Measurements from ENCODE around the gene TRIM71. TPM values are rescaled to one million over a fixed set of nuclear protein-coding genes. Genes with fewer than 3 reads are reported as not detected.

Gene TRIM71
- total RNA-seq, 1 experiment from 2014 or later, result 0.17 TPM

GRCh38 chr3:32934150-32934742 is 116.4 kb downstream of the TRIM71 start (continued):
- no peak for TF ChIP-seq REST (IDR thresholded peaks at IDR 0.05; ENCODE audit: low read depth)
- no peak for TF ChIP-seq SP1 (IDR thresholded peaks at IDR 0.05; ENCODE audit: low read depth)
- TF ChIP-seq ZNF274 (IDR thresholded peaks at IDR 0.05; ENCODE audit: low read depth, low read length), result no peak
- no peak for TF ChIP-seq MAX (IDR thresholded peaks at IDR 0.05)
- no peak for TF ChIP-seq ELF1 (IDR thresholded peaks at IDR 0.05; ENCODE audit: borderline replicate concordance, low read depth)

GRCh38 chr3:32937331-32937730 is 119.5 kb downstream of the TRIM71 start:
- H2AFZ ChIP-seq (ENCODE audit: low read depth, low read length, poor library complexity, severe bottlenecking), result no peak overlapping the region
- TF ChIP-seq CEBPB (IDR thresholded peaks at IDR 0.05; ENCODE audit: low read depth) (no peak), CTCF (IDR thresholded peaks at IDR 0.05 in 2 of 3, conservative IDR thresholded peaks at IDR 0.05 in 1 of 3; ENCODE audit: borderline replicate concordance in 1 of 3, insufficient read depth in 1 of 3, low read depth in 2 of 3, low read length in 2 of 3) (no peak), POLR2AphosphoS5 (IDR thresholded peaks at IDR 0.05; ENCODE audit: low read depth, low read length) (no peak), TCF7L2 (IDR thresholded peaks at IDR 0.05; ENCODE audit: borderline replicate concordance, extremely low read depth, insufficient read depth, insufficient read length) (no peak), ZBTB33 (IDR thresholded peaks at IDR 0.05; ENCODE audit: extremely low read depth, insufficient replicate concordance, low read length) (no peak), ELF1 (IDR thresholded peaks at IDR 0.05; ENCODE audit: borderline replicate concordance, low read depth) (no peak), CBX3 (IDR thresholded peaks at IDR 0.05; ENCODE audit: low read depth) (no peak), FOSL1 (IDR thresholded peaks at IDR 0.05; ENCODE audit: low read depth) (no peak), SRF (IDR thresholded peaks at IDR 0.05; ENCODE audit: low read depth) (no peak)

More at GRCh38 chr3:32937331-32937730, 119.5 kb downstream of the TRIM71 start:
- intact Hi-C loops (cut with micrococcal nuclease), result no loop called here
- POLR2A ChIA-PET, result no interaction called here
- ATAC-seq (no peak), DNase-seq (ENCODE audit: low read depth, low spot score) (no peak)
- no peaks in the 10 kb centered on the region for H4K20me1 ChIP-seq (ENCODE audit: insufficient read depth)
- no peaks in the 10 kb centered on the region for H3K79me2 ChIP-seq (ENCODE audit: insufficient read depth, low read length)
- no peak overlapping the region for H3K9ac ChIP-seq (ENCODE audit: low read length)
- CTCF ChIA-PET, result no interaction called here
- H3K4me1 ChIP-seq (ENCODE audit: control insufficient read depth in 1 of 2, insufficient read depth in 2 of 2, low read length in 2 of 2), result no peaks in the 10 kb centered on the region
- RAD21 ChIA-PET (ENCODE audit: low non-redundant PET in 1 of 2, low total read pairs in 2 of 2, uncharacterized antibody in 2 of 2, unreplicated experiment in 2 of 2), result no interaction called here
- no peaks in the 10 kb centered on the region for H3K9me3 ChIP-seq (ENCODE audit: control insufficient read depth in 1 of 2, insufficient read depth in 1 of 2, low read depth in 1 of 2, low read length in 2 of 2)
- H3K4me3 ChIP-seq (replicated peaks in 1 of 2; ENCODE audit: low read depth in 1 of 2, low read length in 2 of 2), result no peak overlapping the region
- H3K9me2 ChIP-seq (ENCODE audit: insufficient read depth), result no peaks in the 10 kb centered on the region
- BruUV-seq (replicated peaks), result no TSS peak
- H3K27ac ChIP-seq (ENCODE audit: low read depth, low read length), result no peak overlapping the region
- no peaks in the 10 kb centered on the region for H3K27me3 ChIP-seq (ENCODE audit: insufficient read depth, low read length)
- no peak overlapping the region for H3K4me2 ChIP-seq (ENCODE audit: low read length)
- H3K36me3 ChIP-seq (ENCODE audit: control insufficient read depth in 1 of 2, insufficient read depth in 2 of 2, low read length in 2 of 2), result no peaks in the 10 kb centered on the region

Measured in HCT116 (cell line).